NCI-H510A (cell line): ENCODE data around the gene ECPAS.
A peak's percentile ranks its signal among the peaks of the same experiment; 100 is the strongest.
"Not testable (repeated sequence)": the region's sequence is repeated elsewhere in the genome, so short reads cannot be mapped to it uniquely, and the experiment has no call there.

Experiments
- DNase-seq: peaks from one replicate; lab custom pipeline; 2025; lab: John Stamatoyannopoulos, UW

ECPAS gene

GRCh38 chr9:111477677-111478076, 6.5 kb downstream of the ECPAS start:
- DNase-seq = no peak

- no peak for DNase-seq
These were observed 9.0 kb downstream of the ECPAS start for GRCh38 chr9:111475195-111475594.

GRCh38 chr9:111474385-111474784, 9.8 kb downstream of the ECPAS start:
- no peak for DNase-seq

GRCh38 chr9:111467778-111468367, 16.3 kb downstream of the ECPAS start:
- no peak for DNase-seq

- DNase-seq = no peak
These were observed 21.1 kb downstream of the ECPAS start for GRCh38 chr9:111463048-111463447.

- DNase-seq = no peak
These were observed 25.8 kb downstream of the ECPAS start for GRCh38 chr9:111458139-111459009.

- peak; percentile 15 for DNase-seq
These were observed 27.7 kb downstream of the ECPAS start for GRCh38 chr9:111456529-111456928.

- no peak for DNase-seq
These were observed 28.5 kb downstream of the ECPAS start for GRCh38 chr9:111455638-111456037.

GRCh38 chr9:111454751-111455150, 29.4 kb downstream of the ECPAS start:
- no peak for DNase-seq

GRCh38 chr9:111451570-111451969, 32.6 kb downstream of the ECPAS start:
- DNase-seq = no peak

- DNase-seq = no peak
These were observed 34.1 kb downstream of the ECPAS start for GRCh38 chr9:111450124-111450523.

GRCh38 chr9:111449705-111450104, 34.5 kb downstream of the ECPAS start:
- DNase-seq = no peak

GRCh38 chr9:111445799-111446198, 38.4 kb downstream of the ECPAS start:
- DNase-seq = not testable (repeated sequence)

- DNase-seq = no peak
These were observed 40.7 kb downstream of the ECPAS start for GRCh38 chr9:111443454-111443853.

- DNase-seq = no peak
These were observed 41.7 kb downstream of the ECPAS start for GRCh38 chr9:111442360-111443027.

GRCh38 chr9:111440226-111440625, 44.0 kb downstream of the ECPAS start:
- DNase-seq = no peak

- DNase-seq = no peak
These were observed 45.5 kb downstream of the ECPAS start for GRCh38 chr9:111438541-111439235.

GRCh38 chr9:111436571-111436970, 47.6 kb downstream of the ECPAS start:
- DNase-seq = no peak

- DNase-seq = no peak
These were observed 51.1 kb downstream of the ECPAS start for GRCh38 chr9:111433082-111433481.

- DNase-seq = no peak
These were observed 52.5 kb downstream of the ECPAS start for GRCh38 chr9:111431684-111432083.

GRCh38 chr9:111429175-111429574, 55.0 kb downstream of the ECPAS start:
- no peak for DNase-seq

- DNase-seq = no peak
These were observed 57.0 kb downstream of the ECPAS start for GRCh38 chr9:111427186-111427585.
